Natural killer cell (primary cell): ENCODE data around the gene TMPRSS7. TPM values are rescaled to one million over a fixed set of nuclear protein-coding genes. Genes with fewer than 3 reads are reported as not detected.

Experiments
- ATAC-seq, 3 donors: fragments of 150-1000 bp in 2 of 3; fragments of 200-7000 bp in 1 of 3; cut with Tn5 transposase; 1 replicate in 1 of 3; 2 replicates in 2 of 3; pipeline ENCODE4 v1.10.0; 2021; ENCODE audit warnings: mild to moderate bottlenecking in 2 of 3, moderate library complexity in 2 of 3
- DNase-seq, 2 donors: peaks; one replicate each; pipeline versions ENCODE4 v3.0.0 to v3.0.0-alpha.2; 2013 to 2021; ENCODE audit warnings: mixed read lengths in 1 of 2
- H3K27ac ChIP-seq: one replicate; pipeline ENCODE4 v1.5.1; 2013; ENCODE audit warnings: mild to moderate bottlenecking, low read length
- H3K27me3 ChIP-seq: one replicate; pipeline ENCODE4 v1.6.1; 2013; ENCODE audit warnings: low read length; ENCODE audit not compliant: control insufficient read depth, insufficient read depth
- H3K36me3 ChIP-seq: one replicate; pipeline ENCODE4 v1.6.1; 2013; ENCODE audit warnings: low read length; ENCODE audit not compliant: control insufficient read depth, insufficient read depth
- H3K4me1 ChIP-seq: one replicate; pipeline ENCODE4 v1.6.1; 2013; ENCODE audit warnings: low read length; ENCODE audit not compliant: control insufficient read depth, insufficient read depth
- H3K4me3 ChIP-seq: one replicate; pipeline ENCODE4 v1.5.1; 2013; ENCODE audit warnings: low read length
- H3K9me3 ChIP-seq: one replicate; pipeline ENCODE4 v1.6.1; 2013; ENCODE audit warnings: low read length; ENCODE audit not compliant: control insufficient read depth, insufficient read depth
- H3K27ac Mint-ChIP-seq, 2 donors: one replicate each; pipeline ENCODE4 v1.8.0; 2022; ENCODE audit warnings: mild to moderate bottlenecking in 2 of 2, mixed read lengths in 2 of 2, moderate library complexity in 1 of 2
- H3K27me3 Mint-ChIP-seq, 2 donors: one replicate each; pipeline ENCODE4 v1.8.0; 2022; ENCODE audit warnings: low read depth in 2 of 2, mixed read lengths in 2 of 2
- H3K36me3 Mint-ChIP-seq: one replicate; pipeline ENCODE4 v1.8.0; 2022; ENCODE audit warnings: mixed read lengths
- H3K4me1 Mint-ChIP-seq, 2 donors: one replicate each; pipeline ENCODE4 v1.8.0; 2022; ENCODE audit warnings: mixed read lengths in 2 of 2
- H3K4me3 Mint-ChIP-seq: one replicate; pipeline ENCODE4 v1.8.0; 2022; ENCODE audit warnings: mild to moderate bottlenecking, moderate library complexity, mixed read lengths
- H3K9me3 Mint-ChIP-seq, 2 donors: one replicate each; pipeline ENCODE4 v1.8.0; 2022; ENCODE audit warnings: mixed read lengths in 2 of 2
- WGBS: methylation state at CpG from one replicate; pipeline ENCODE4 v1.1.7; 2013; ENCODE audit warnings: missing lambda C conversion rate; ENCODE audit not compliant: insufficient coverage; 5-methylcytosine and 5-hydroxymethylcytosine counted together
- intact Hi-C: fragments of 100-400 bp; cut with micrococcal nuclease; formaldehyde crosslinking; loops from one replicate; pipeline ENCODE4 v1.14.2; 2022
- total RNA-seq, 4 donors: library from RNA; stranded (reverse); fragments of 120-200 nt in 1 of 4; gene quantifications; one replicate each; pipeline versions ENCODE4 v1.2.3 to v1.2.4, GENCODE V29; 2013 to 2022
- TF ChIP-seq, protein P1 (sequence below): fragments of 200-600 bp; IDR thresholded peaks from one replicate; pipeline ENCODE4 v1.8.0; 2022; ENCODE audit warnings: antibody characterized with exemption

Gene TMPRSS7
- total RNA-seq, 3 donors from 2014 or later (not counting 1 experiment from before 2014, with no cell fraction given): not detected

GRCh38 chr3:112083239-112083638 lies 48.7 kb downstream of the TMPRSS7 start:
- Histone ChIP-seq H3K4me3 (no peak overlapping the region), H3K9me3 (no peaks in the 10 kb centered on the region), H3K27ac (no peak overlapping the region), H3K4me1 (peaks cover 13% of the 10 kb centered on the region), H3K36me3 (no peaks in the 10 kb centered on the region), H3K27me3 (peaks cover 3% of the 10 kb centered on the region)
- Mint-ChIP-seq H3K36me3 (no peaks in the 10 kb centered on the region), H3K9me3 (no peaks in the 10 kb centered on the region), H3K4me1 (peaks cover 8 to 15% of the 10 kb centered on the region in 2 donors), H3K4me3 (no peak overlapping the region), H3K27ac (no peak overlapping the region), H3K27me3 (peaks cover 8 to 26% of the 10 kb centered on the region in 2 donors)
- intact Hi-C loops: no loop called here
- no peak for ATAC-seq
- TF ChIP-seq, protein P1, sequence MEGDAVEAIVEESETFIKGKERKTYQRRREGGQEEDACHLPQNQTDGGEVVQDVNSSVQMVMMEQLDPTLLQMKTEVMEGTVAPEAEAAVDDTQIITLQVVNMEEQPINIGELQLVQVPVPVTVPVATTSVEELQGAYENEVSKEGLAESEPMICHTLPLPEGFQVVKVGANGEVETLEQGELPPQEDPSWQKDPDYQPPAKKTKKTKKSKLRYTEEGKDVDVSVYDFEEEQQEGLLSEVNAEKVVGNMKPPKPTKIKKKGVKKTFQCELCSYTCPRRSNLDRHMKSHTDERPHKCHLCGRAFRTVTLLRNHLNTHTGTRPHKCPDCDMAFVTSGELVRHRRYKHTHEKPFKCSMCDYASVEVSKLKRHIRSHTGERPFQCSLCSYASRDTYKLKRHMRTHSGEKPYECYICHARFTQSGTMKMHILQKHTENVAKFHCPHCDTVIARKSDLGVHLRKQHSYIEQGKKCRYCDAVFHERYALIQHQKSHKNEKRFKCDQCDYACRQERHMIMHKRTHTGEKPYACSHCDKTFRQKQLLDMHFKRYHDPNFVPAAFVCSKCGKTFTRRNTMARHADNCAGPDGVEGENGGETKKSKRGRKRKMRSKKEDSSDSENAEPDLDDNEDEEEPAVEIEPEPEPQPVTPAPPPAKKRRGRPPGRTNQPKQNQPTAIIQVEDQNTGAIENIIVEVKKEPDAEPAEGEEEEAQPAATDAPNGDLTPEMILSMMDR: no peak
- 99% methylated on average over 4 of the region's 4 CpGs for WGBS
- no peak for DNase-seq

GRCh38 chr3:112084980-112085705 lies 50.6 kb downstream of the TMPRSS7 start:
- no peak for ATAC-seq
- DNase-seq: no peak
- WGBS: over 99% methylated on average over 5 of the region's 7 CpGs
- Histone ChIP-seq H3K9me3 (no peaks in the 10 kb centered on the region), H3K4me3 (no peak overlapping the region), H3K36me3 (no peaks in the 10 kb centered on the region), H3K27ac (no peak overlapping the region), H3K27me3 (peaks cover 3% of the 10 kb centered on the region), H3K4me1 (peaks cover 13% of the 10 kb centered on the region)
- H3K36me3 Mint-ChIP-seq: no peaks in the 10 kb centered on the region
- TF ChIP-seq, protein P1: no peak
- H3K27me3 Mint-ChIP-seq: peaks cover 18 to 39% of the 10 kb centered on the region in 2 donors
- intact Hi-C loops: no loop called here
- H3K4me3 Mint-ChIP-seq: peak overlapping the region; percentile 86
- no peaks in the 10 kb centered on the region for H3K9me3 Mint-ChIP-seq
- peaks cover 8 to 19% of the 10 kb centered on the region in 2 donors for H3K4me1 Mint-ChIP-seq
- no peak overlapping the region for H3K27ac Mint-ChIP-seq

DNA sequence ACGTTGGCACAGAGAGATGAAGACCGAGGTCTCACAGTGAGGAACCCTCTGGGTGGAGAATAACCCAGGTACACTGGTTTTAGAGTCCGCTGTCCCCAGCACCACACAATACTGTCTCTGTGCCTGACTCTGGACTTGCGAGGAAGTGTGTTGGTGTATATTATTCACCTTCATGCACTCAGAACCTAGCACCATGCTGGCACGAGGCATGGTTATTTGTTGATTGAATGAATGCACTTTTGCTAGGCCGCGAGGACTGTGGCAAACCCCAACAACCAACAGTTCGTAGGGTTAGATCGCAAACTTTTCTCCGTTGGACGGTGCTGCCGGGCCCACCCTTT lies 51.2 kb downstream of the TMPRSS7 start:
- peak overlapping the region in 1 of 2 donors; percentile 82 for H3K27ac Mint-ChIP-seq

More for the DNA sequence above, 51.2 kb downstream of the TMPRSS7 start:
- peaks cover 18 to 34% of the 10 kb centered on the region in 2 donors for H3K27me3 Mint-ChIP-seq
- Histone ChIP-seq H3K4me1 (peaks cover 14% of the 10 kb centered on the region), H3K36me3 (no peaks in the 10 kb centered on the region), H3K27ac (no peak overlapping the region), H3K9me3 (no peaks in the 10 kb centered on the region), H3K4me3 (peak overlapping the region; percentile 44), H3K27me3 (peaks cover 3% of the 10 kb centered on the region)
- peak overlapping the region; percentile 86 for H3K4me3 Mint-ChIP-seq
- DNase-seq (no peak), ATAC-seq (no peak)
- TF ChIP-seq, protein P1: no peak
- H3K36me3 Mint-ChIP-seq: no peaks in the 10 kb centered on the region
- H3K9me3 Mint-ChIP-seq: no peaks in the 10 kb centered on the region
- 32% methylated on average over 9 of the region's 12 CpGs for WGBS
- intact Hi-C loops: no loop called here
- peaks cover 12 to 24% of the 10 kb centered on the region in 2 donors for H3K4me1 Mint-ChIP-seq
